GM13977 (cell line): ENCODE results near the gene TMEM181.

Source experiments
- DNase-seq: peaks from one replicate; pipeline ENCODE4 v3.0.0; 2012; ENCODE audit warnings: low spot score
- CTCF ChIP-seq: IDR thresholded peaks from 2 replicates; pipeline ENCODE4 v1.5.1; 2012; ENCODE audit warnings: mild to moderate bottlenecking, control low read depth; ENCODE audit not compliant: insufficient read depth; ENCODE audit errors: extremely low read depth, missing control alignments
- in situ Hi-C: fragments of 300-500 bp; cut with MboI; formaldehyde crosslinking; loops from one replicate; pipeline ENCODE4 v1.12.0; 2022; ENCODE audit warnings: low sequenced_read_pairs, low pct_unique_long_range_greater_than_20kb, mixed read lengths, inconsistent platforms; ENCODE audit not compliant: unreplicated experiment

The TMEM181 gene

GRCh38 chr6:158564243-158565121 is 4.6 kb downstream of the TMEM181 start:
- TF ChIP-seq CTCF = no peak

GRCh38 chr6:158565122-158565429 is 5.2 kb downstream of the TMEM181 start:
- in situ Hi-C loops = no loop called here

More at GRCh38 chr6:158564243-158565121, 4.6 kb downstream of the TMEM181 start:
- no peak for DNase-seq
- in situ Hi-C loops = no loop called here

GRCh38 chr6:158565482-158566040 is 5.7 kb downstream of the TMEM181 start:
- no peak for TF ChIP-seq CTCF
- in situ Hi-C loops = no loop called here
- DNase-seq = no peak

More at GRCh38 chr6:158565122-158565429, 5.2 kb downstream of the TMEM181 start:
- no peak for TF ChIP-seq CTCF
- no peak for DNase-seq

- TF ChIP-seq CTCF = no peak
- DNase-seq = no peak
- in situ Hi-C loops = no loop called here
These were observed 6.4 kb downstream of the TMEM181 start for GRCh38 chr6:158566207-158566818.

- TF ChIP-seq CTCF = no peak
- no peak for DNase-seq
- in situ Hi-C loops = no loop called here
These were observed 7.3 kb downstream of the TMEM181 start for GRCh38 chr6:158567152-158567551.

- in situ Hi-C loops = no loop called here
- DNase-seq = no peak
- no peak for TF ChIP-seq CTCF
These were observed 8.0 kb downstream of the TMEM181 start for GRCh38 chr6:158567871-158568401.
